ENCODE measurements around the gene GMPPB.

DNA sequence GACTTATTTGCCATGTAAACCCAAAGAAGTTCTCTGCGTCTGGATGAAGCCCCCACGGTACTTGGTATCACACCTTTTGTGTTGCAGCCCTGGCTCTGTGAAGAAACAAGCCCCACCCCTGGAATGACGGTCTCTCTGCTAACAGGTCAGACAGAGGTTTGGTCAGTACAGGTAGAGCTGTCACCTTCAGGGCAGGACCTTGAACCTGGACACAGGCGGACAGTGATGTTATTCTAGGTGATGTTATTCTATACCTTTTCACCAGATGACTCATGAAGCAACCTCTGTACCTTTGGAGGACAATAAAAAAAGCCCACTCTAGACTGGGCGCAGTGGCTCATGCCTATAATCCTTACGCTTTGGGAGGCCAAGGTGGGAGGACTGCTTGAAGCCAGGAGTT, 11.0 kb upstream of the GMPPB start:
- TF ChIP-seq CTCF (IDR thresholded peaks at IDR 0.05; ENCODE audit: low read depth, low read length, poor library complexity, severe bottlenecking), result no peak
- no peak for TF ChIP-seq EZH2phosphoT487 (IDR thresholded peaks at IDR 0.05; ENCODE audit: borderline replicate concordance, low read length)
